A549 (cell line): ENCODE data around the gene NR2E3. TPM values are rescaled to one million over a fixed set of nuclear protein-coding genes. Genes with fewer than 3 reads are reported as not detected.

ENCODE experiments used
- ATAC-seq, 2 experiments: fragments of 200-7000 bp in 1 of 2; fragments of >200 bp in 1 of 2; cut with Nextera tagmentation in 1 of 2; cut with Tn5 transposase in 1 of 2; 3 replicates each; pipeline versions ENCODE4 v1.8.0 to v1.9.1; 2018 to 2020; ENCODE audit warnings: mild to moderate bottlenecking in 1 of 2, moderate library complexity in 1 of 2
- CTCF ChIA-PET: fragments of 300-600 bp; sonication (Branson Sonifier 250); formaldehyde crosslinking; extraction: SDS; loops from one replicate; lab custom pipeline; 2021; ENCODE audit warnings: antibody characterized with exemption, inconsistent platforms; lab: Yijun Ruan, JAX
- POLR2A ChIA-PET: fragments of 350-600 bp; formaldehyde crosslinking; extraction: SDS; loops from one replicate; lab custom pipeline; 2021; ENCODE audit warnings: antibody characterized with exemption, inconsistent platforms; lab: Yijun Ruan, JAX
- DNase-seq, 2 experiments: peaks; one replicate each; pipeline versions ENCODE4 v3.0.0 to v3.0.0-alpha.2; 2011 to 2016; ENCODE audit warnings: low read depth in 1 of 2, low spot score in 1 of 2
- FAIRE-seq: peaks from 2 replicates; lab custom pipeline; 2011; peaks lifted over from hg19 to GRCh38; lab: Jason Lieb, UNC
- H3K27ac ChIP-seq, 2 experiments: fragments of >200 bp; sonication (Bioruptor Twin); formaldehyde crosslinking; 3 replicates each; pipeline ENCODE4 v1.5.1; 2016 to 2017
- H3K4me1 ChIP-seq: fragments of >200 bp; sonication (Bioruptor Twin); formaldehyde crosslinking; 3 replicates; pipeline ENCODE4 v1.6.1; 2016
- H3K4me2 ChIP-seq: fragments of >200 bp; sonication (Bioruptor Twin); formaldehyde crosslinking; 3 replicates; pipeline ENCODE4 v1.6.1; 2016
- H3K4me3 ChIP-seq: fragments of >200 bp; sonication (Bioruptor Twin); formaldehyde crosslinking; 3 replicates; pipeline ENCODE4 v1.5.1; 2016
- H3K9me3 ChIP-seq: fragments of >200 bp; sonication (Bioruptor Twin); formaldehyde crosslinking; 3 replicates; pipeline ENCODE4 v1.6.1; 2016
- ESRRA ChIP-seq: fragments of 150-350 bp; IDR thresholded peaks from 2 replicates; pipeline ENCODE4 v1.6.1; 2014; ENCODE audit warnings: mild to moderate bottlenecking, low read length, borderline replicate concordance
- FOSL2 ChIP-seq, 2 experiments: fragments of 450-650 bp in 1 of 2; fragments of >200 bp in 1 of 2; sonication (Bioruptor Twin) in 1 of 2; formaldehyde crosslinking; IDR thresholded peaks; 2 replicates each; pipeline versions ENCODE4 v1.5.0 to v1.6.1; 2016 to 2020; ENCODE audit warnings: mild to moderate bottlenecking in 1 of 2, moderate library complexity in 1 of 2
- HDAC2 ChIP-seq: fragments of 200-600 bp; sonication (generic); IDR thresholded peaks from 2 replicates; pipeline ENCODE4 v1.6.1; 2016
- HES2 ChIP-seq: fragments of >200 bp; sonication (Bioruptor Twin); formaldehyde crosslinking; IDR thresholded peaks from 2 replicates; pipeline ENCODE4 v1.6.1; 2016
- HEYL ChIP-seq: fragments of 250-450 bp; sonication (Bioruptor Pico); IDR thresholded peaks from 2 replicates; pipeline ENCODE4 v1.8.0; 2021; ENCODE audit warnings: mild to moderate bottlenecking, moderate library complexity
- HMGXB4 ChIP-seq: fragments of 250-450 bp; sonication (Bioruptor Pico); IDR thresholded peaks from 2 replicates; pipeline ENCODE4 v1.5.0; 2021; ENCODE audit warnings: mild to moderate bottlenecking, moderate library complexity, borderline replicate concordance
- HOXB13 ChIP-seq: fragments of 250-450 bp; sonication (Bioruptor Pico); IDR thresholded peaks from 2 replicates; pipeline ENCODE4 v1.5.0; 2020; ENCODE audit warnings: low read depth, mild to moderate bottlenecking, moderate library complexity
- JUN ChIP-seq, 2 experiments: fragments of >200 bp; sonication (Bioruptor Twin); formaldehyde crosslinking; IDR thresholded peaks; 2 replicates in 1 of 2; 3 replicates in 1 of 2; pipeline ENCODE4 v1.6.1; 2016 to 2017
- JUNB ChIP-seq: fragments of >200 bp; sonication (Bioruptor Twin); formaldehyde crosslinking; IDR thresholded peaks from 2 replicates; pipeline ENCODE4 v1.6.1; 2016
- MAFK ChIP-seq: fragments of 450-650 bp; IDR thresholded peaks from 2 replicates; pipeline ENCODE4 v1.6.1; 2014; ENCODE audit not compliant: partially characterized antibody
- MAX ChIP-seq: IDR thresholded peaks from 2 replicates; pipeline ENCODE4 v1.6.1; 2012
- MYC ChIP-seq: IDR thresholded peaks from 2 replicates; pipeline ENCODE4 v1.6.1; 2012; ENCODE audit warnings: mild to moderate bottlenecking, inconsistent platforms, low read length, improper control_type of control experiment, borderline replicate concordance
- NFE2L2 ChIP-seq: fragments of 150-350 bp; conservative IDR thresholded peaks from 2 replicates; pipeline ENCODE4 v1.6.1; 2014; ENCODE audit warnings: low read length
- NPAS2 ChIP-seq: fragments of 250-450 bp; sonication (Bioruptor Pico); IDR thresholded peaks from 2 replicates; pipeline ENCODE4 v1.8.0; 2022; ENCODE audit warnings: mild to moderate bottlenecking, moderate library complexity, borderline replicate concordance
- PBX3 ChIP-seq: IDR thresholded peaks from 2 replicates; pipeline ENCODE4 v1.6.1; 2012
- POLR2A ChIP-seq: IDR thresholded peaks from 2 replicates; pipeline ENCODE4 v1.6.1; 2012; ENCODE audit warnings: mild to moderate bottlenecking, low read length
- REST ChIP-seq: fragments of 200-600 bp; sonication (generic); IDR thresholded peaks from 2 replicates; pipeline ENCODE4 v1.6.1; 2016; ENCODE audit warnings: antibody characterized with exemption, mild to moderate bottlenecking, moderate library complexity
- WGBS: methylation state at CpG from one replicate; pipeline ENCODE4 v1.1.6; 2017; ENCODE audit errors: missing lambda C conversion rate; 5-methylcytosine and 5-hydroxymethylcytosine counted together
- polyA plus RNA-seq, 4 experiments: library from polyadenylated mRNA; depleted of rRNA in 3 of 4; stranded (reverse); fragments of >200 nt; fragmentation: RNase III in 1 of 4; extraction: RNeasy Plus Mini Kit Qiagen cat#74134 plus additional on column Dnase treatment in 1 of 4; gene quantifications; 2 replicates in 3 of 4; 3 replicates in 1 of 4; pipeline ENCODE4 v1.2.3, GENCODE V29; 2011 to 2017

NR2E3 gene
- polyA plus RNA-seq, 2 of the 4 experiments (the other 2 are of a cell fraction) = 0.13 to 0.79 TPM

- no peak for TF ChIP-seq MYC
- 0 out of 2 replicates have a peak, but pooled peaks have one; percentile 42 for TF ChIP-seq PBX3
- 0 out of 5 replicates have a peak, but pooled peaks of 1 of the 2 experiments have one; percentile 20 for TF ChIP-seq JUN (IDR thresholded peaks at IDR 0.05)
- TF ChIP-seq HEYL = no peak
- TF ChIP-seq POLR2A = no peak
- TF ChIP-seq JUNB = peak; percentile 29; the same call in 1 of the 2 replicates
- no peak for TF ChIP-seq REST
- TF ChIP-seq ESRRA = no peak
- peak; percentile 37; the same call in 1 of the 2 replicates for TF ChIP-seq MAX
- peak; percentile 39 for TF ChIP-seq FOSL2 (IDR thresholded peaks at IDR 0.05)
- peak; percentile 69 for TF ChIP-seq FOSL2 (CRISPR knock-in tag; IDR thresholded peaks at IDR 0.05)
- TF ChIP-seq, all 56 proteins: peak for 7
These were observed 48.7 kb upstream of the NR2E3 start (continued) for GRCh38 chr15:71761649-71762048.

- DNase-seq (no peak), FAIRE-seq (no peak), ATAC-seq (no peak)
- no peak overlapping the region for H3K4me3 ChIP-seq
- H3K9me3 ChIP-seq = no peaks in the 10 kb centered on the region
- no peak overlapping the region for H3K27ac ChIP-seq
- 90% methylated on average over 5 of the region's 5 CpGs for WGBS
- H3K4me1 ChIP-seq = no peaks in the 10 kb centered on the region
- H3K4me2 ChIP-seq = no peak overlapping the region
- TF ChIP-seq MAFK = peak; percentile 42
- no peak for TF ChIP-seq NPAS2 (CRISPR knock-in tag)
- no peak for TF ChIP-seq HOXB13 (CRISPR knock-in tag)
- TF ChIP-seq HMGXB4 (CRISPR knock-in tag) = no peak
- CTCF ChIA-PET = no interaction called here
- POLR2A ChIA-PET = no interaction called here
These were observed 42.2 kb upstream of the NR2E3 start for GRCh38 chr15:71768184-71768583.

- Histone ChIP-seq H3K4me2 (no peak overlapping the region), H3K27ac (no peak overlapping the region), H3K4me1 (peaks cover 6% of the 10 kb centered on the region; the same call in 2 of the 3 replicates), H3K9me3 (no peaks in the 10 kb centered on the region), H3K4me3 (no peak overlapping the region)
- no peak for FAIRE-seq
- ATAC-seq = no peak
- ChIA-PET CTCF (interaction anchor here (0.6 to 12.5 kb wide), 5 partner anchors 12 to 792 kb away, joined by 3 to 175 read pairs (median 3); no protein-coding TSS in a partner anchor), POLR2A (no interaction called here)
- DNase-seq = no peak
- 77% methylated on average over 1 of the region's 1 CpG for WGBS
- TF ChIP-seq NFE2L2 (no peak), FOSL2 (IDR thresholded peaks at IDR 0.05) (no peak), FOSL2 (CRISPR knock-in tag; IDR thresholded peaks at IDR 0.05) (no peak), HDAC2 (no peak), HES2 (no peak)
These were observed 37.0 kb upstream of the NR2E3 start for GRCh38 chr15:71773206-71773859.
